A673 (cell line): ENCODE measurements around the gene HGF. TPM values are rescaled to one million over a fixed set of nuclear protein-coding genes. Genes with fewer than 3 reads are reported as not detected.

Source experiments
- BruUV-seq: library from RNA; stranded (reverse); fragments of 400-500 nt; replicated peaks from 2 replicates; lab custom pipeline; 2021; lab: Mats Ljungman, UMichigan
- CTCF ChIA-PET: fragments of 300-600 bp; sonication (Branson Sonifier 250); formaldehyde crosslinking; loops from one replicate; lab custom pipeline; 2022; ENCODE audit warnings: antibody characterized with exemption; lab: Charles Lee
- POLR2A ChIA-PET: fragments of 300-600 bp; sonication (Branson Sonifier 250); formaldehyde crosslinking; loops from one replicate; lab custom pipeline; 2022; ENCODE audit warnings: antibody characterized with exemption; ENCODE audit not compliant: low non-redundant PET; lab: Charles Lee
- DNase-seq: peaks from one replicate; pipeline ENCODE4 v3.0.0-alpha.2; 2015; ENCODE audit warnings: low spot score
- H3K27ac ChIP-seq: fragments of 200-600 bp; sonication (generic); 2 replicates; pipeline ENCODE4 v1.5.1; 2016; ENCODE audit warnings: mixed run types, low read depth, mild to moderate bottlenecking, mixed read lengths, antibody characterized with exemption, low read length; ENCODE audit not compliant: poor library complexity, severe bottlenecking
- H3K27me3 ChIP-seq: fragments of 200-600 bp; sonication (generic); replicated peaks from 2 replicates; pipeline ENCODE4 v1.6.1; 2017; ENCODE audit warnings: mixed run types, low read depth, mild to moderate bottlenecking, mixed read lengths, antibody characterized with exemption, low read length; ENCODE audit not compliant: insufficient read depth, poor library complexity
- H3K36me3 ChIP-seq: fragments of 200-600 bp; sonication (generic); 2 replicates; pipeline ENCODE4 v1.6.1; 2016; ENCODE audit warnings: mixed run types, mild to moderate bottlenecking, mixed read lengths, antibody characterized with exemption, low read length; ENCODE audit not compliant: insufficient read depth, poor library complexity, severe bottlenecking
- H3K4me1 ChIP-seq: fragments of 200-600 bp; sonication (generic); 2 replicates; pipeline ENCODE4 v1.6.1; 2017; ENCODE audit warnings: mixed run types, mild to moderate bottlenecking, mixed read lengths, antibody characterized with exemption, low read length; ENCODE audit not compliant: insufficient read depth, poor library complexity, severe bottlenecking
- H3K4me3 ChIP-seq: fragments of 200-600 bp; sonication (generic); 2 replicates; pipeline ENCODE4 v1.5.1; 2016; ENCODE audit warnings: low read depth, mixed run types, mild to moderate bottlenecking, mixed read lengths, low read length; ENCODE audit not compliant: poor library complexity, severe bottlenecking
- H3K9me3 ChIP-seq: fragments of 200-600 bp; sonication (generic); 2 replicates; pipeline ENCODE4 v1.6.1; 2016; ENCODE audit warnings: mixed run types, low read depth, mild to moderate bottlenecking, mixed read lengths, antibody characterized with exemption, low read length; ENCODE audit not compliant: poor library complexity, severe bottlenecking
- EZH2 ChIP-seq: fragments of 200-600 bp; sonication (generic); IDR thresholded peaks from 2 replicates; pipeline ENCODE4 v1.6.1; 2017; ENCODE audit warnings: borderline replicate concordance, low read depth, mild to moderate bottlenecking, mixed read lengths, antibody characterized with exemption, low read length; ENCODE audit not compliant: poor library complexity, severe bottlenecking
- intact Hi-C: fragments of 100-400 bp; cut with micrococcal nuclease; formaldehyde crosslinking; loops from one replicate; pipeline ENCODE4 v1.10.0; 2022; ENCODE audit not compliant: unreplicated experiment
- total RNA-seq: library from RNA; stranded (reverse); gene quantifications from 2 replicates; pipeline ENCODE4 v1.2.3, GENCODE V29; 2021
- TF ChIP-seq, protein P1 (sequence below): fragments of 300-800, 200-600 bp; sonication (generic); conservative IDR thresholded peaks from 2 replicates; pipeline ENCODE4 v1.5.1; 2017; ENCODE audit warnings: low read depth, mild to moderate bottlenecking, antibody characterized with exemption, low read length, moderate library complexity, mixed read lengths

The HGF gene
- total RNA-seq, 1 experiment from 2014 or later = not detected

DNA sequence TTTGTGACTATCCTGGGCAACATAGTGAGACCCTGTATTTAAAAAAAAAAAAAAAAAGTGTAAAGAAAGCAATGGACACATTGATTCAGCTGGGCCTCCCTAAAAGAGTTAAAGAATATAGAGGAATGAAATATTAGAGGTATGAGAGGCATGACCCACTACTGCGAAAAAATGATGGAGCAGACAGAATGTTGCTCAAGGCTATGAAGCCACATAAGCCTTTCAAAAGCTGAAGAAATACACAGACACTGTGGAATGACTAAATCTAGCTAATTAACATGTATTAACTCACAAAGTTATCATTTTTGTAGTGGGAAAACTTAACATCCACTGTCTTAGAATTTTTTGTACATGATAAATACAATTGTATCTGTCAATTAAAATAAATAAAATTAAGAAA is 107.3 kb downstream of the HGF start:
- Histone ChIP-seq H3K27ac (no peak overlapping the region), H3K36me3 (no peaks in the 10 kb centered on the region), H3K9me3 (peaks cover 5% of the 10 kb centered on the region), H3K4me3 (no peak overlapping the region), H3K27me3 (no peaks in the 10 kb centered on the region), H3K4me1 (peaks cover 28% of the 10 kb centered on the region)
- TF ChIP-seq EZH2 = no peak
- TF ChIP-seq, protein P1, sequence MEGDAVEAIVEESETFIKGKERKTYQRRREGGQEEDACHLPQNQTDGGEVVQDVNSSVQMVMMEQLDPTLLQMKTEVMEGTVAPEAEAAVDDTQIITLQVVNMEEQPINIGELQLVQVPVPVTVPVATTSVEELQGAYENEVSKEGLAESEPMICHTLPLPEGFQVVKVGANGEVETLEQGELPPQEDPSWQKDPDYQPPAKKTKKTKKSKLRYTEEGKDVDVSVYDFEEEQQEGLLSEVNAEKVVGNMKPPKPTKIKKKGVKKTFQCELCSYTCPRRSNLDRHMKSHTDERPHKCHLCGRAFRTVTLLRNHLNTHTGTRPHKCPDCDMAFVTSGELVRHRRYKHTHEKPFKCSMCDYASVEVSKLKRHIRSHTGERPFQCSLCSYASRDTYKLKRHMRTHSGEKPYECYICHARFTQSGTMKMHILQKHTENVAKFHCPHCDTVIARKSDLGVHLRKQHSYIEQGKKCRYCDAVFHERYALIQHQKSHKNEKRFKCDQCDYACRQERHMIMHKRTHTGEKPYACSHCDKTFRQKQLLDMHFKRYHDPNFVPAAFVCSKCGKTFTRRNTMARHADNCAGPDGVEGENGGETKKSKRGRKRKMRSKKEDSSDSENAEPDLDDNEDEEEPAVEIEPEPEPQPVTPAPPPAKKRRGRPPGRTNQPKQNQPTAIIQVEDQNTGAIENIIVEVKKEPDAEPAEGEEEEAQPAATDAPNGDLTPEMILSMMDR = no peak
- BruUV-seq = no TSS peak
- CTCF ChIA-PET = interaction anchor here (0.6 to 0.8 kb wide), 2 partner anchors 16 to 107 kb away, joined by 3 to 6 read pairs; partner anchors contain the start of gene HGF
- intact Hi-C loops = no loop called here
- POLR2A ChIA-PET = no interaction called here
- no peak for DNase-seq

DNA sequence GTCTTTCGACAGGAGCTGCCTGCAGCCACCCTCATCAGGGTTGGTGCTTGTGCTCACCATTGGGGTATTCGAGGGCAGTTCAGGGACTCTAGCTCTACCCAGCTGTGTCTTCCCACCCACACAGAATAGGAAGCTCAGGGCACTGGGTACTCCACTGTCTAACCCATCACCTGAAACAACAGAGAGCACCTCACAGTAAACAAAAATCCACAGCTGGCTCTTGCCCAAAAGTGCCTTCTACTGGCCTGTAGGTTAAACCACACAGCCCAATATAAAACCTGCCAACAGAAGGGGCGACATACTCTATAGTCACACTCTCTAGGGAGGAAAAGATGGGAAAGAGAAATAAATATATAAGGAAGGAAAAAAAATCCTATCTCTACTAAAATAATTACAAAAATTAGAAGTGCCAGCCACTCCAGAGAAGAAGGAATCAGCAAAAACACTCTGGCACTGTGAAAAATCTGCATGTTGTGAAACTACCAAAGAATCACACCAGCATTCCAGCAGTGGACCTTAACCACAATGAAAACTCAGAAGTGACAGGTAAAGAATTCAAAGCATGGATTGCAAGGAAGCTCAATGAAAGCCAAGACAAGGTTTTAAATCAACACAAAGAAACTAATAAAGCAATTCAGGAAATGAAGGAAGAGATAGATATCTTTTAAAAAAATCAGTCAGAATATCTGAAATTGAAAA is 110.0 kb downstream of the HGF start:
- CTCF ChIA-PET = no interaction called here
- no peak overlapping the region for H3K4me3 ChIP-seq
- POLR2A ChIA-PET = no interaction called here
- no peaks in the 10 kb centered on the region for H3K36me3 ChIP-seq
- H3K9me3 ChIP-seq = peaks cover 5% of the 10 kb centered on the region
- peaks cover 15% of the 10 kb centered on the region for H3K4me1 ChIP-seq
- H3K27ac ChIP-seq = no peak overlapping the region
- intact Hi-C loops = no loop called here
- H3K27me3 ChIP-seq = no peaks in the 10 kb centered on the region
- no peak for TF ChIP-seq EZH2
- TF ChIP-seq, protein P1 = no peak
- no TSS peak for BruUV-seq
- DNase-seq = no peak

DNA sequence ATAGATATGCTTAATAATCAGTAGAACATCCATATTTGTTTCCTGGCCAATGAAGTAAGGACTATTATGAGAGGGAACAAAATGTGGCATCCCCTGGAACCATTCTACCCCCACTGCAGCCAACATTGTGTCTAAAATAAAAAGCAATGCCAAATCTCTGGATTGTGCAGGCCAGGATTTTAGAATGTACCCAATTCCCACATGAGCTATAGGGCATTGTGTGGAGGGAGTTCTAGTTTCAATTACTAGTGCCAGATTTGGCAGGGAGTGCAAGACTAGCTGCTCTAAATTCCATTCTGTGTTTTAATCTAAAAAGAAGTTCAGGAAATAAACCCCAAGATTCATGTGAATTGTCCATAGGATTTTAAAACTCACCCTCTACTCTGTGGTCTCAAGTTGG is 112.3 kb downstream of the HGF start:
- Histone ChIP-seq H3K9me3 (peaks cover 11% of the 10 kb centered on the region), H3K36me3 (no peaks in the 10 kb centered on the region), H3K4me3 (no peak overlapping the region), H3K27ac (no peak overlapping the region), H3K27me3 (no peaks in the 10 kb centered on the region), H3K4me1 (no peaks in the 10 kb centered on the region)
- DNase-seq = no peak
- ChIA-PET POLR2A (no interaction called here), CTCF (no interaction called here)
- intact Hi-C loops = no loop called here
- no TSS peak for BruUV-seq
- no peak for TF ChIP-seq EZH2
- TF ChIP-seq, protein P1 = no peak
